ENCODE results near the gene CCDC102A.
A peak's percentile ranks its signal among the peaks of the same experiment; 100 is the strongest.

- TF ChIP-seq CTCF (IDR thresholded peaks at IDR 0.05) (no peak), POLR2A (IDR thresholded peaks at IDR 0.05) (no peak), POLR2AphosphoS5 (IDR thresholded peaks at IDR 0.05) (peak; percentile 17)
Measured at GRCh38 chr16:57513371-57514102, 22.8 kb downstream of the CCDC102A start.
